ENCODE measurements around the gene MDK.

The MDK gene

GRCh38 chr11:46348566-46349401, 32.7 kb upstream of the MDK start:
- DNase-seq = no peak

GRCh38 chr11:46350695-46351094, 30.8 kb upstream of the MDK start:
- no peak for DNase-seq

GRCh38 chr11:46351148-46351547, 30.3 kb upstream of the MDK start:
- no peak for DNase-seq

DNA sequence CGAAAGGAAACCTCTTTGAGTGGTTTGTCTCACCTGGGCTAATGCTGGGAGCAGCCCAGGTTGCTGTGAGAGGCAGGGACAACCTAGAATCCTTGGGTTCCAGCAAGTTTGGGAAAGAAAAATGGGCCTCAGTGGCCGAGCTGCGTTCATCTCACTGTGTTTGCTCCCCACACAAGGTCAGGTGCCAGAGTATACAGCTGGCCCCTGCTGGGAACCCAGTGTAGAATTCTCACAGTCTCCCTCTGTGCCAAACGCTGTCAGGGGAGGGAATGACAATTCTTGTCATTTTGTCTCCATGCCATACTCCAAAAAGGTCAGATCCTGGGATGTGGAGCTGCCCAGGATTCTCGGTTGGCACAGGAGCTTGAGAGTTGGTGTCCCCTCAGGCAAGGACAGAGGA, 29.9 kb upstream of the MDK start:
- DNase-seq = no peak

- no peak for DNase-seq
Measured at GRCh38 chr11:46352063-46352841, 29.2 kb upstream of the MDK start.

- no peak for DNase-seq
Measured at GRCh38 chr11:46353698-46354097, 27.8 kb upstream of the MDK start.

DNA sequence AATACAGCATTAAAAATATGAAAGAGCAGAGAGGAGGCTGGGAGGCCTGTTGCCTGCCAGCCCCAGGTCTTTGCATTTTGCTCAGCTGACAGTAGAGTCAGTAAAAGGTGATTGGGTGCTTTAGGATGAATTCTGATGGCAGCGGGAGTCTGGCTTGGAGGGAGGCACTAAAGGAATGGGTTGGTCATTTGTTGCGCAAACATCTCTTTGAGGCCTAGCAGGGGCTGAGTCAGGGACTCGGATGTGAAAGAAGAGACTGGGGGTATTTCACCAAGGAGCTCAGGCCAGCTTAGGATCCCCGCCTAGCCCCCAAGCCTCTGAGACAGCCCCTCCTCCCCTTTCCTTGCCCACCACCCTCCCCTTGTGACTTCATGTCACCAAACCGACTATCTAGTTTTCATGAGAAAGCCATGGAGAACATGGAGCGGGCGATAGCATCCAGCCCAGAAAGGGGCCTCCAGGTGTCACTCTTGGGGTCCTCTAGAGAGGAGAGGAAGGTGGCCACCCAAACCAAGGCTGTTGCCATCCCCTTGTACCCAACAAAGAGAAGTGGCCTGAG, 24.5 kb upstream of the MDK start:
- peak; percentile 69 for DNase-seq

GRCh38 chr11:46357483-46357936, 24.0 kb upstream of the MDK start:
- no peak for DNase-seq

DNA sequence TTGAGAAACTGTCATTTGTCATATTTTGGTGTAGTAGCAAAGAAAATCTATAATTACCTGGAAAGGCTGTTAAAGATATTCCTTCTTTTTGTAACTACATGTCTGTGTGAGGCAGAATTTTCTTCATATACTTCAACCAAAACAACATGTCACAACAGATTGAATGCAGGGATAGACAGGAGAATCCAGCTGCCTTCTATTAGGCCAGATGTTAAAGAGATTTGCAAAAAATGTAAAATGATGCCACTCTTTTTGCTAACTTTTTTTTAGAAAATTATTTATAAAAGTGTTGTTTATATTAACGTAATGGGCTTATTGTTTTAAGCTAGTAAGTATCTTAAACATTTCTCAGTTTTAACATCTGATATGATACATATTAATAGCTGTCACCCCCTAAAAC, 21.5 kb upstream of the MDK start:
- DNase-seq = no peak

DNA sequence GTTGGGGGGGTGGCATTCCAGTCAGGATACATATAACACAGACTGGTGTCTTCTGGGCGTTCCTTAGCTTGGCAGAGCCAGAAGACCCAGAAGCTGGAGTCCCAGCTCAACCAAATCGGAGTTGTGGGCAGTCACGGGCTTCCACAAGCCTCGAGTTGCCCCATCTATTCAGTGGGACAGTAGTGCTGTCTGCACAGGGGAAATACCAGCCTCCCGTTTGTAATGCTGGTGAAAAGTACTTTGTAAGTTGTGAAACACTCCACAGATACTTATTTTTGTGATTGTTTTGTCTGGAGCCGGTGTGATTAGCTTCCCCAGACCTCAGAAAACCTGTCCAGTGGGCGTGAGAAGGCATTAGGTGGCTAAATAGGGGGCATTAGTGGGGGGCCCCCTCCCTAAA, 20.6 kb upstream of the MDK start:
- no peak for DNase-seq

DNA sequence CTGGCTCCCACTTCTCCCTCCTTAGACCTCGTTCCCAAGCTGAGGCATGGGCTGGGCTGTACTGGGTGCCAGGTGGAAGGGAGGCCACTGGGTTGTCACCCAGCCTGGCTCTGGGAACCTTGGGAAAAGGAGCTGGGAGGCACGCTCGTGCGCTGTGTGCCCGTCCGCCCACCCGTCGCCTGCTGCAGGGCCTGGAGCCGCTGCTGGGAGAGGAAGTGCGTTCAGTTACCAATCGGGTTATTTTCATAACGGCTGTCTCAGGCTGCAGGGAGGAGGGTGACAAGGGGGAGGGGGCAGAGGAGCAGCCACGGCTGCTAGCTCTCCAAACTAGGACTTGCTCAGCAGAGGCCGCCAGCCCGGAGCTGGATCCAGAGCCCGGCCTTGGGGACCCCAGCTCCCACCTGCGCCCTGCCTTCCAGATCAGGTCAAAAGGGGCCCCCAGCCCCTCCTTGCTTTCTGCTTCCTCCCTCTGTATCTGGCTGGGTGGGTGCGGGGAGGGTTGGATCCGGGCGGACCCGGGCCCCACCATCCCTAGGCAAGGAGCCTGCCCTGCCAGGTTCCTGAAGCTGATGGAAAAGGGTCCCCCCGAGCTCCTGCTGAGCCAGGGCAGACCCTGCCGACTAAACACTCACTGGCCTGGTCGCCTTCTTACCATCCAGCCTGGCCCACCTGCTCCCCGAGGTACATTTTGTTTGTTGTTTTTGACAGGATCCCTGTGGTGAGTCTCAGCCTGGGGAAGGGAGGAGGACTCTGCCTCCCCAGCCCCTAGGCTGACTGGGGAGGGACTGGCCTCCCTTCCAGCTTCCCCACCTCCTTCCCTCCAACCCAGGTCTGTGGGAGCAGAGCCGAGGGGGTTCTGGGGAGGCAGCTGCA, 19.9 kb upstream of the MDK start:
- DNase-seq = peak; percentile 67

- DNase-seq = no peak
Measured at GRCh38 chr11:46362156-46363030, 19.1 kb upstream of the MDK start.

- DNase-seq = no peak
Measured at GRCh38 chr11:46363031-46363407, 18.4 kb upstream of the MDK start.

- no peak for DNase-seq
Measured at GRCh38 chr11:46363455-46364005, 17.9 kb upstream of the MDK start.

DNA sequence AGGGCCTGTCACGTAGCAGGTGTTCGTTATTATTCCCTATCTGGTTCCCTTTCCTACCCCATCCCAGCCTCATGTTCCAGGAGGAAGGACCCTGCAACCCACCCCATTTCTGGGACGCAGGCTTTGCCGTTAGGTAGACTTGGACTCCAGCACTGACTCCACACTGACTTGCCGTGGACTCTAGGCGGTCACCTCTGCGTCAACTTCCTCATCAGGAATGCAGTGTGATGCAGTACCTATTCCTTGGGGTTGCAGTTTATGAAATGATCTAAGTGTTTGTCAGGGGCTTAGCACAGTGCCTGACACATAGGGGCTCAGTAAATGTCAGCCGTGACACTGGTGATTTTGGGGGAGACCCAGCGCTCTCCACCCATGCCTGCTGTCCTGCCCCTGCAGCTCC, 17.4 kb upstream of the MDK start:
- DNase-seq = no peak

- no peak for DNase-seq
Measured at GRCh38 chr11:46364791-46365190, 16.7 kb upstream of the MDK start.

DNA sequence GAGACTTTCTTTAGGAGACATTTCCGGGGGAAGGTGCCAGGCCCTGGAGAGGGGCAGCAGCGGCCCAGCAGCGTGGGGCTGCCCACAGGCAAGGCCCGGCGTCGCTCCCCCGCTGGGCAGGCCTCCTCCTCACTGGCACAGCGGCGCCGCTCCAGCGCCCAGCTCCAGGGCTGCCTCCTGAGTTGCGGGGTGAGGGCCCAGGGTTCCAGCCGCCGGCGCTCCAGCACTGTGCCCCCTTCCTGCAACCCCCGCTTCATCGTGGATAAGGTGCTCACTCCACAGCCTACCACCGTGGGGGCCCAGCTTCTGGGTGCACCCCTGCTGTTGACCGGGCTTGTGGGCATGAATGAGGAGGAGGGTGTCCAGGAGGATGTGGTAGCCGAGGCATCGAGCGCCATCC, 15.2 kb upstream of the MDK start:
- DNase-seq = no peak

- no peak for DNase-seq
Measured at GRCh38 chr11:46366661-46367161, 14.8 kb upstream of the MDK start.

DNA sequence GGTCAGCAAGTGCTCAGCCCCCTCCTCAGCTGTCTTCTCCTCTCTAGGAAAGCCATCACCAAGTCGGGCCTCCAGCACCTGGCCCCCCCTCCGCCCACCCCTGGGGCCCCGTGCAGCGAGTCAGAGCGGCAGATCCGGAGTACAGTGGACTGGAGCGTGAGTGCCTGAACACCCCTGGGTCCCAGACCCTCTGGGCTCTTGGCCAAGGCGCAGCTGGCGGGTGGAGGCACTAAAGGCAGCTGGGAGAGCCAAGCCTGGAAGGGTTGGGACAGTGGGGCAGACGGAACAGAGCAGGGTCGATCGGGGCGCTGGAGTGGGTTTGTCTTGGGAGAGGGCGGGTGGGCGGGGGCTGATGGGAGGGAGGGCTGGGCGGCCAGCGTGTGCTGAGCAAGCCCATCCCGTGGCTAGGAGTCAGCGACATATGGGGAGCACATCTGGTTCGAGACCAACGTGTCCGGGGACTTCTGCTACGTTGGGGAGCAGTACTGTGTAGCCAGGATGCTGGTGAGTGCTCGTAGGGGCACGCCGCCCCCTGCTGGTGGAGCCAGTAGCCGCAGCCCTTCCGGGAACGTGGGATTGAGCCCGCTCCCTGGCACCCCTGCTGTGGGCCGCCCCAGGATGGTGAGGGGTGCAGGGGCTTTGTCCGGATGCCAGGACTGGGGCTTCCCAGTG, 14.1 kb upstream of the MDK start:
- DNase-seq = peak; percentile 50

DNA sequence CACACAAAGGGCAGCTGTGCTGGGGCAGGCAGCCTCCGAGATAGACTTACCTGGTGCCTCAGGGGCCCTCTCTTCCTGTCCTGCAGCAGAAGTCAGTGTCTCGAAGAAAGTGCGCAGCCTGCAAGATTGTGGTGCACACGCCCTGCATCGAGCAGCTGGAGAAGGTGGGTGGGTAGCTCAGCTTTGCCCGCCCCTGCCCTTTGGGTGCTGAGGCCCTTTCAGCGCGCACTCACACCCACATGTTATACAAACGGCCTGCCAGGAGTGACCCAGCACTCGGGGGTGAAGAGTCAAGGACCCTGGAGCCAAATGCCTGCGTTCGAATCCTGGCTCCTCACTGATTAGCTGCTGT, 13.6 kb upstream of the MDK start:
- no peak for DNase-seq

Data from fibroblast of skin of right quadriceps (primary cell).